ENCODE data around the gene SIRT7.
A peak's percentile ranks its signal among the peaks of the same experiment; 100 is the strongest.
"Not testable (repeated sequence)": the region's sequence is repeated elsewhere in the genome, so short reads cannot be mapped to it uniquely, and the experiment has no call there.

SIRT7 gene

DNA sequence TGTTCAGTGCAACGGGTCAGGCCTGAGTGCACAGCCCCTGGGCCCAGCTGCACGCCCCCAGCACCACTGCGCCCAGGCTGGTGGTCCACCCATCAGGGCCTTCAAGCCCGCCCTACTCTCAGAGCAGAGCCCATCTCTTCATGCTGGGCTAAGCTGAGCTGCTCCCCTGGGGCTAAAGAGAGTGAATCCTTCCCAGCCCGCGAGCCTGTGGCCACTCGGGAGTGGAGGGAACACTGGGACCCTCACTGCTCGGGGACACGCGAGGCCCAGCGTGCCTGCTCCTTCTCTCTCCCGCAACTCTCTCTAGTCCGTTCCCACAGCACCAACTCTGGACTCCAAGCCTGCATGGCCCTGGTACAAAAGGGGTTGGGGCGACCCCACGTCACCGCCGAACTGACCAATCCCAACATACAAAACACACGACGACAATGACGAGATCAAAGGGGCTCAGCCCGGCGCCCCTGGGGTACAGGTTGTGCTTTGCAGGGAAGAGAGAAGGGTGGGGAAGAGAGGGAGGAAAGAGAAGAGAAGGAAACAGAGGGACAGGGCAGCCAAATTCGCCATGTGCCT lies 4.1 kb upstream of the SIRT7 start:
- DNase-seq, result no peak

DNA sequence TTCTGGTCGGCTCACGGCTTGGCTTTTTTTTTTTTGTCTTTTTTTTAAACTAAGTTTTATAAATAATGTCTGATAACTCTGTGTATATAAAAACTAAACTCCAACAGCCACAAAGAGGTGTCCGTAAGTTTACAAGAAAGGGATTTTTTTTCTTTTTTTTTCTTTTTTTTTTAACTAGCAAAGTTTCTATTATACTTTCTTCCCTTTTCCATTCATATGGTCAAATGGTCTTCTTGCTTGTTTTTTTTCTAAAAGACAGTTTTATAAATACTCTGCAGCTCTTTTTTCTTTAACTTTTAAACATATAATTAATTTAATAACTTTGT lies 3.5 kb upstream of the SIRT7 start:
- DNase-seq, result no peak

DNA sequence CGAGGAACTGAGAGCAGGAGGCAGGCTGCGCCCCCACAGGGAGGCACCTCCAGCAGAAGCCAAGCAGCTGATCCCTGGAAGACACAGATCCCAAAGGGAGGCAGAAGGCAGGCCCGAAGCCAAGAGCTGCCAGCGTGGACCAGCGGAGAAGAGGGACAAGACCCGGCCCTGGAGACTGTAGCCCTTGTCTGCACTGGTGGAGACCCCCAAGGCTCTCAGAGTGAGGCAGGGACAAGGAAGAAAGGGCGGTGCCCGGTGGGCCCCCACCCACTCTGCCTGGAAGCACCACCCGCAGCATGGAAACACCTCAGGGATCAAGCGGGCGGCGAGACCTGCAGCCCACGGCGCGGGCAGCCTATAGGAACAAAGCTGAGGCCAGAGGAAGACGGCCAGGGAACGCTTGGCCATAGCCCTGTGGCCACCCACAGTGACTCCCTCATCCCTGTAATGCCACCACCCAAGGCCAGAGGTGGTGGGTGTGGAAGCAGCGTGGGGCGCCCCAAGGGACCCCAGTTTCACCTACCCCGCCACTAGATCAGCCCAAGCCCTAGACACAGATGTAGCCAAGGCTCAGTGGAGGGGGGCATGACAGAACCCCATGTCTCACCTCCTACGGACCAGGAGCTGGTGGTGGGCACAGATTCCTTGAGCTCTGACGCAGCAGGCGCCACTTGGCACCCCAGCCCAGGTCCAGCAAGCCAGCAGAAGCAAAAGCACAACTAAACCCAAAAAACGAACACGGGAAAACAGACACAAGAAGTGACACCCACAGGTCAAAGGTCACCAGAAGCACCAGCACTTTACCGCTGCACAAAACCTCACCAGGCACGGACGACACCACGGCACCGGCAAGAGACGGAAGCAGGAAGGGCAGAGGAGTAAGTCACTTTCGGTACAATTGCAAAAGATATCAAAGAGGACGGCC lies 2.9 kb upstream of the SIRT7 start:
- DNase-seq, result peak in 2 of 58 donors; percentile 25 to 33

DNA sequence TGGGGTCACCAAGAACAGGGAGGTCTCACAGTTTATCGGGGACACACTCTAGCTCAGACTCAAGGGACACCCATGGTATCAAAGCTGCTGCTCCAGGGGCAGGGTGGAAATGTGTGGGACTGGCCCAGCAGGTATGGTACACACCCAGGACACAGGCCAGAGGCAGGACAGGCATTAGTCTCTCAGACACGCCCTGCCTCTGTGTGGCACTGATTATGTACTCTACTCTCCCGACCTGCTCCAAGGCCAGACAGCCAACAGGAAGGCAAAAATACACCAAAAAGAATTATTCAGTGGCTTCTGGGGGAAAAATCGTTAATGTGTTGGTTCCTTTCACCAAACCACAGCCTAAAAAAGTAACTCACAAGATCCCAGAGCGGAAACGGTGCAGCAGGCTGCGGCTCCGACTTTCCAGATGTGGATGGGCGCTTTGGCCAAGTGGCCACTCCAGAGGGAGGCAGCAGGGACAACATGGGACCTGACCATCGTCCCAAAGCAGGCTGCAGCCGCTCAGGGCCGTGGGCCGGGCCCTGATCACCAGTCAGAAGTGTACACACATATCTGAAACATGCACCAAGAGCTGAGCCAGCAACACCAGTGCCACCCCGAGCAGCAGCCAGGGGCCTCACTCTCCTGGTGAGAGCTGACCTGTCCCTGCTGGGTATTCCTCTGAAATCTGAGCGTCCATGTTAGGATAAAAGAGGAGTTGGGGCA lies 1.0 kb upstream of the SIRT7 start:
- DNase-seq, result no peak

DNA sequence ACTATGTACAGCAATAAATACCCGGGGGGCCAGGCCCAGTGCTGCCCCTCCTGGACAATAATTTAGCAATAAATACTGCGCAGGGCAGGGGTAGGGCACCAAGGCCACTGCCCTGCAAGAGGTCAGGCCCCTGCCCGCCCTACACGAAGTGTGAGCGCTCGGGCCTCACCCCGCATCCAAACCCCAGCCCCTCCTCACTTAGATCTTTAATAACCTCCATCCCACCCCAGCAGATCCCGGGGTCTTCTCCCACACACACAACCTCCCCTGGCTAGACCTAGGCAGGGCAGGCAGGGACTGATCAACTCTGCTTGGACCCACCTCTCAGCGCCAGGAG lies 325 bp upstream of the SIRT7 start:
- DNase-seq, result not testable (repeated sequence)

DNA sequence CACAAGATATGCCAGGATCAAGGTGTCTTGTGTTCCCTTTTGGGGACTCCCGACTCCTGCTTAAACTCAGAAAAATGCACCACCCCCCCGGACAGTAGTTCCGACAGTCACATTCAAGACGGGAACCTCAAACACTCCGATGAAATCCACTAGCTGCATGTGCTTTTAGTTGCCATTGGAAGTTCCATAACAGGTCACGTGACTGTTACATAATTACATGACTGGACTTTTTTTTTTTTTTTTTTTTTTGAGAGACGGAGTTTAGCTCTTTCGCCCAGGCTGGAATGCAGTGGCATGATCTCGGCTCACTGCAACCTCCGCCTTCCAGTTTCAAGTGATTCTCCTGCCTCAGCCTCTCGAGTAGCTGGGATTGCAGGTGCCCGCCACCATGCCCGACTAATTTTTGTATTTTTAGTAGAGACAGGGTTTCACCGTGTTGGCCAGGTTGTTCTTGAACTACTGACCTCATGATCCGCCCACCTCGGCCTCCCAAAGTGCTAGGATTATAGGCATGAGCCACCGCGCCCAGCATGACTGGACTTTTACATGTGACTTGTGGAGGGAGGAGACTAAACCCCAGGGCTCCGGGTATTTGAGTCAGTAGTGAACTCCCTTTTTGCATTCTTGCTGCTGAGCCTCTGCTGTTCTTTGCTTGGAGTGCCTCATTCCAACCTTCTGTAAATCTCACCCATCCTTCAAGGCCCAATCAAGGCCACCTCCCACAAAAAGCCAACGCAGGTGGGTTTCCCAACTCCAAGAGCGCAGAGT lies 1.6 kb downstream of the SIRT7 start:
- no peak for DNase-seq

DNA sequence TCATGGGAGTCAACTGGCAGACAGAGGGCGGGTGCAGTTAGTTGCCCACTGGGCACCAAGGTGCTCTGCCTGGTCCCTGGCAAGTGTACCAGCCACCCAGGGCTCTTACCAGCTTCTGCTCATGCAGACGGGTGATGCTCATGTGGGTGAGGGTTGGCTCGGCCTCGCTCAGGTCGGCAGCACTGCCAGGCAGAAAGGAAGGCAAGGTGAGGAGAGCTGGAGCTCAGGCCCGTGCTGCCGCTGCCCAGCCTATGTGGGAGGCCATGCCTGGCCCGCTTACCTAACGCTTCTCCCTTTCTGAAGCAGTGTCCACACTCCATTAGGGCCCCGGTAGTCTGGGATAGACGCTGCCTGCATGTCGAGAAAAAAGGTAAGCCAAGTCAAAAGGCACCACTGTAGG lies 2.6 kb downstream of the SIRT7 start:
- DNase-seq, result no peak

DNA sequence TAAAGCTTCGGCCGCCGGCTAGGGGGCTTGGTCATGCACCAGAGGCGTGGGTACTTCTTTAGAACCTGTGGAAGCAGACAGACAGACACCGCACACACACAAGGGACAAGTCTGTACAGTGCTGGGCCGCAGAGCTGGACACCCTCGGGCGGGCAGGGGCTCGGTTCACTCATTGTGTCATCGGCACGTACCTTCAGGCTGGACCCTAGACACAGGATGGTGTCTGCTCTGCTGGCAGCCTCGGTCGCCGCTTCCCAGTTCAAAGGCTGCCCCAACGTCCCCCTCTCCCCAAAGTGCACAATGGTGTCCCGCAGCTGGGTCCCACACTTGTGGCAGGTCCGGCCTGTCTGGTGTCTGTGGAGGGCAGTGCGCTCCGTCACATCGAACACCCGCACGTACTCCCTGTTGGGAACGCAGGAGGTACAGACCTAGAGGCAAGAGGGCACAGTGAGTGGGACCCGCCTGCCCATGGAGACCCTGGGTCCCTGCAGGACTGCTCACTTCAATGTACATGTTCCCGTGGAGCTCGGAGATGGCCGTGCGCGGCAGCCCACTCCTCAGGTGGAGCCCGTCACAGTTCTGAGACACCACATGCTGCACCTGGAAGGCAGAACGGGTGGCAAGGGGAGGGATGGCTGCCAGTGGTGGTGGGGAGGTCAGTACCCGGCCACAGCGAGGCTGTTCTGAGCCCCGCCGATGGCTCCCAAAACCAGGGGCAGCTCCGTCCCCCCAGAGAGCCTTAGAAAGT lies 3.7 kb downstream of the SIRT7 start:
- no peak for DNase-seq

DNA sequence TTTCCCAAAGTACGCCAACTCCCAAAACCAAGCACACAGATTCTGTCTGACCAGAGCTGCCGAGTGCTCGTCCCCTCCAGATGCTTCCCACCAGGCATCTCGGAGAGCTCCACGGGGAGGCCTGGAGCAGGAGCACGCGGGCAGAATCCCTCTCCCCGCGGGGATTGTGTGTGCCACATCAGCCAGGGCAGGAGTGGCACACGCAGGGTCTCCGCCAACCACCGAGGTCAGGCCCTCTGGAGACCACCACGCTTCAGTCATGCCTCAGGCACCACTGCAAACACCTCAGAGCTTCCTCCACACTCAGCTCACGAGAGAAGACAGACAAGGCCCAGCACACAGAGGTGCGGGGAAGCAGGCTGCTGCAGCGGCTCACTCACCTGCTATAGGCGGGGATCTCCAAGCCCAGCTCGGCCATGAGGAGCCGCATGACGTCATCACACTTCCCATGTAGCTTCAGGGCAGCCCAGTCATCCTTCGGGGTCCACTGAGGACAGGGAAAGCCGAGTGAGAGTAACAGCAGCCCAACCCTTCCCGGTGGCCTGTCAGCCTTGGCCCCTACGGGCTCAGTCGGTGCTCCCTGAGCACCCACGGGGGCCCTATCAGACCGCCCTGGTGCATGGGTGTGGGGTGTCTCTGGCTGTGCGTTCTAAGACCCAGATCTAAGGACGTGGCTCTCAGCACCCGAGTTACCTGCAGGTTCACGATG lies 4.4 kb downstream of the SIRT7 start:
- DNase-seq, result no peak

DNA sequence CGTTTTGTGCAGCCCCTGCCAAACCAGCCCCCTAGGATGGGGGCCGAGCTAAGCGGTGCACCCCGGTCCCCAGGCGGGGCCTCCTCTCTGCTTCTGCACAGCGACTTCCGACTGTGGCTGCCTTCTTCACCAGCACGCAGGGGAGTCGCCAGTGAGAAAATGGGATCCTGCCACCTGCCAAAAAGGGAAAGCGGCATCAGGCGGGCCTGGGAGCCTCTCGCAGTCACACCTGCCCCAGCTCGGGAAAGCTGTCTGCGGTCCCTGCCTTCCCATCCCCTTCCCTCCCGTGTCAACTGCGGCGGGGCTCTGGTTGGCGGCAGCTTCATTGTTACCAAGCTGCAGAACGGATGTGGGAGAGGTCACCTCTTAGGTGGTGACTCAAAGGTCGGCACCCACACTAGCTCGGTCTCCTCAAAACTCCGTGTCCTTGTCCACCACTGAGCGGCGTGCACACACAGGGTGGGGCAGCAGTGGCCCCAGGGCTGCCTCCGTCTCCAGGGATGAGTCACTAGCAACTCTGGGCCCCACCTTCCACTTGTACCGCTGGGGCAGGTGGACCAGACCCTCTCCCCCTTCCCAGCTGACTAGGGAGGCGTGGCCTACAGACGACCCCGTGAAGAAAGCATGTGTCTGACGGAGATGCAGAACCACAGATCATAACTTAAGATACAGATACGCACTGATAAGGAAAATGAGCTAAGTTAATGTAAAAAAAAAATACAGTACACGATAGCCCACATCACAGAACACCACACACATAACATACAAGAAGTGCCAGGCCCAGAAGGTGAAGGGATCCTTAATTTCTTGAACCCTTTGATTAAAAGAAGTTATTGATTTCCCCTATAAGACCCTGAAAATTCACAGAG lies 5.3 kb downstream of the SIRT7 start:
- DNase-seq, result no peak

DNA sequence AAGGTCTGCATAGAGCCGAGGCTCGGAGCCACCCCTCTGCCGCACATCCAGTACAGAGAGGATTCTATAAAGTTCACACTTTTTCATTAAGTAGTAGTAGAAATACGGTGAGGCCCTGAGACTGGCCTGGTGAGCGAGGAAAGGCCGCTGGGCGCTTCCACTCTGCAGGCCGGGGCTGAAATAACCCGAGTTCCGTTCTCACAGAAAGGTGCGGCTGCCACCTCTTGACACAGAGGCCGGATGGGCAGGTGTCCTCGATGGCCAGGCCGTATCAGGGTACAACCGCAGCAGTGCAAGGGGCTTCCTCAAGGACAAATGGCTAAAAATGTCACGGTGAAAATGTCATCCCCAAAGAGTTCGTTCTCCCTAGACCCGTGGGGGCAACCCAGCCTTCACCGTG lies 6.0 kb downstream of the SIRT7 start:
- no peak for DNase-seq

DNA sequence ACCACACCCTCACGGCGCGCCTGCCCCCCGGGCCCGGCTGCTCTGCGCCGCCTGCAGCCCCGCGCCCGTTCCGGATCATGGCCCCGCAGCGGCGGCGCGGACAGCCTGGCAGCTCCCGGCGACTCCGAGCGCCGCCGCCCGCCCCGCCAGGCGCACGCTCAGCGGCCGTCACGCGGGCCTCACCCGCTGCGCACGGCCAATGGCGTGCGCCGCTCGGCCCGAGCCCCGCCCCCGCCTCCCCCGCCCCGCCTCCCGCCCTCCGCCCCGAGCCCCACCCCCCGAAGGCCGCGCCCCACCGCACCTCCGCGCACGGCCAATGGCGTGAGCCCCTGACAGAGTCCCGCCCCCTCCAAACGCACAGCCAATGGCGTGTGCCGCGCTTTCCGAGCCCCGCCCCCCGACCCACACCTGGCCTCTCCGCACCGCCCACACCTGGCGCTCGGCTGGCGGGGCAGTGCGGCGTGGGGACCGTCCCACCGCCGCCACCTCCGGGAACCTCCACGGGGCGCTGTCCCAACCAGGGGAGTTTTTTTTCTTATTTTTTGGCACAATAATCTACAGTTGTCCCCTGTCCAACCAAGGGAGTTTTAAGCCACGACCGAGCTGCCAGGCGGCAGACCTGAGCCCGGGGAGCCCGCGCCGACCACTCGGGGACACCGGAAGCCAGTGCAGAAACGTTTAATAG lies 6.6 kb downstream of the SIRT7 start, which contains the start of gene PCYT2:
PCYT2 (minus strand) TSS at position 123 of the 685 bp plus-strand sequence; CDS start at position 79, 44 bp downstream.
- DNase-seq, result peak; percentile 29 to 93 (median 86)

DNA sequence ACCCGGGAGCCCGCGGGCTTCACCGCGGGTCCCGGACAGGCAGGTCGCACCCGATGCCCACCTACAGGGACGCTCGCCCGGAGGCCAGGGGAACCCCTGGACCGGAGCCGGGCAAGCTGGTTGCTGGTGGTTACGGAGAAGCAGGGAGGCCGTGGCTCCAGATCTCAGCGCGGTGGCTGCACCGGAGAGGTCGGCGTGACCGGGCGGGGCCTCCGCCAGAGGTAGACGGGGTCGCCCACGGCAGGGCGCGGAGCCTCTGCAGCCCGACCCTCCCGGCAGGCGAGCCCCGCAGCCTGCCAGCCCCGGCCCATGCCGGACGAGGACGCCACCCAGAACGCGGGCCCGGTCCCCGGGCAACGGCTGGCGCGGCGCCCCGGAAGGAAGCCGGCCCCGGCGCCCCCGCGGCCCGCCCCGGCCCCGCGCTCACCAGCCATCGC lies 7.1 kb downstream of the SIRT7 start:
- DNase-seq, result peak in 6 of 58 donors; percentile 24 to 71 (median 52)

DNA sequence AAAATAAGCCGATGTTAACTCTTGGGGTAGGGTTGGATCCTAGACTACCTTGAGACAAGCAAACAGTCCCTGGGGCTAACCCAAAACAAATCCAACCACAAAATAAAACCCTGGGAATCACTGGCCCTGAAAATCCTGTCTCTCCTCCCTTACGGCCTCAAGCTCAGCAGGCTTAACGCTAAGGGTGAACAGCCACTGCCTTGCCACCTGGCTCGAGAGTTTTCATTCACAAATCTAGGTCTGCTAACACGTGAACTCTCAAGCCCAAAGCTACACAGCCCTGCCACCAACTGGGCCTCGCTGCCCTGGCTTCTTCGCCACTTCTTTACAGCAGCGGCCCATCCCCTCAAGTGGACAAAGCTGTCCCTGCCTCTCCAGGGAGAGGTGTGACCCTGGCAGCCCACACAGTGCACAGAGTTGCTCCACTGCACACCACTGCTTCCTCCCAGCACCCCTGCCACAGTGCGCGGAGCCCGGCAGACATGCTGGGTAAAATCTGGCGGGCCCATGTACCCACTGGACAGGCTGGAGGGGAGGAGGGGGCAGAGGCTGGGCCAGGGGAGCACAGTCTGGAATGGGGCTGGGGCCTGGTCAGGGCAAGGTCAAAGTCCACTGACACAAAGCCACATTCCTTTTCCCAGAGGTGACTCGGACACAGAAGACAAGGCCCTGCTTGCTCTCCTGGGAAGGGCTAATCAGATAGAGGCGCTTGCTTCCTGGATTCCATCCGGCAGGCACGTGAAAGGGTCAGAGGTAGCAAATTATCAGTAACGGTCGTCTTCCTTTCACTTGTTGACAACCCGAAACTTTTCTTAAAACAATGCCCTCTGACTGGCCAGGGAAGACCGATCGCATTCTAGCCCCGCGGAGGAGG lies 7.8 kb downstream of the SIRT7 start:
- DNase-seq, result no peak

DNA sequence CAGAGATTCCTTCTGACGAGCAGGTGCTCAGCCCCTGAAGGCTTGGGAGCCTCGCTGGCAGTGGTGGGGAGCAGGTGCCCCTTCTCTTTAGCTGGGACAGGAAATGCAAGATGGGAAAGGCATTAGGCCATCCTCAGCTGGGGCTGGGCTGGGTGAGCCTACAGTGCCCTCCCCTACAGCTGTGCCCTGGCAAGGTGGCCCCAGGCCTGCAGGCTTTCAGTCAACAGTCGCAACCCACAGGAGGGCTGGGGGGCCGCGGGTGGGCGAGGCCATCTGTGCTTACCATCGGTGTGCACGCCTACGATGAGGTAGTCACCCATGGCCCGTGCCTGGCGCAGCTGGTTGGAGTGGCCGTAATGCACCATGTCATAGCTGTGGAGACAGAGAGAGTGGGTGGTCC lies 8.7 kb downstream of the SIRT7 start:
- DNase-seq, result no peak

DNA sequence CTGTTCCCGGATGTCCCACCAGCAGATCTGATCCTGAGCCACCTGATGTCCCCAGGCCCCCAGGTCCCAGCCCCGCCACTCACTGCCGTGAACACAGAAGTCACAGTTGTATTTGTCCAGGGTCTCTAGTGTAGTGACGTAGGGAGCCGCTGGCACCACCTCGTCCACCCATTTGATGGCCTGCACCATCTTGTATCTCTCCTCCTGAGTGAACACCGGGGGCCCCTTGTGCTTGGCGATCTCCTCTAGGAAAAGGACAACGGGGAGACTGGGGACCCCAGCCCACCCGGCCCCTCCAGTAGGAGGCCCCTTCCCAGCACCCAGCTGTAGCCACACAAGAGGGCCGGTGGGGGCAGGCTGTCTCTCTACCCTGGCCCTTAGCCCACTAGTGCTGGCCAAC lies 9.2 kb downstream of the SIRT7 start:
- DNase-seq, result no peak
